ENCODE measurements around the gene ATP6V0B. TPM values are rescaled to one million over a fixed set of nuclear protein-coding genes. Genes with fewer than 3 reads are reported as not detected.

Gene ATP6V0B
- total and polyA plus RNA-seq, 9 of the 15 experiments (the other 6 are each of a cell fraction or from before 2014, with no cell fraction given): 137 to 328 (median 220) TPM

- FAIRE-seq (no peak), DNase-seq (ENCODE audit: extremely low read depth in 1 of 4, low spot score in 3 of 4) (no peak), ATAC-seq (no peak)
- CTCF ChIA-PET (ENCODE audit: low intra/inter-chr PET ratio): interaction anchor here (0.8 to 1.7 kb wide), 3 partner anchors 11 to 415 kb away, joined by 4 to 7 read pairs (median 4); partner anchors contain the start of genes ARTN and PTPRF
- peaks cover 39% of the 10 kb centered on the region for H3K79me2 ChIP-seq (ENCODE audit: control insufficient read depth, insufficient read depth, low read length)
- intact Hi-C loops (cut with micrococcal nuclease): loop anchor here (1.0 to 5.0 kb wide), 3 partner anchors 24 to 92 kb away; partner anchors contain the start of gene ATP6V0B
- H4K20me1 ChIP-seq (replicated peaks; ENCODE audit: control insufficient read depth, insufficient read depth, low read length): no peaks in the 10 kb centered on the region
- no peaks in the 10 kb centered on the region for H3K9me1 ChIP-seq (ENCODE audit: control insufficient read depth, insufficient read depth, low read length)
- TSS peak; percentile 77 for BruUV-seq (replicated peaks)
- H3K4me3 ChIP-seq: peak overlapping the region; percentile 60
- no peaks in the 10 kb centered on the region for H3K9me3 ChIP-seq (replicated peaks; ENCODE audit: control insufficient read depth, insufficient read depth, low read depth, low read length)
- peaks cover 21% of the 10 kb centered on the region for H3K36me3 ChIP-seq (ENCODE audit: control insufficient read depth, insufficient read depth, low read length)
- H3K9ac ChIP-seq (ENCODE audit: insufficient read depth in 1 of 2, low read depth in 2 of 2, low read length in 2 of 2): peak overlapping the region; percentile 98
- WGBS (ENCODE audit: insufficient coverage, low coverage, missing lambda C conversion rate): 4% methylated on average over 3 of the region's 3 CpGs
- H3K27me3 ChIP-seq (ENCODE audit: control insufficient read depth in 2 of 2, insufficient read depth in 2 of 2, low read length in 2 of 2): no peaks in the 10 kb centered on the region
- peak overlapping the region; percentile 98 for H3K4me2 ChIP-seq (ENCODE audit: insufficient read depth, low read length)
- peak overlapping the region; percentile 100 for H2AFZ ChIP-seq (ENCODE audit: low read depth, low read length)
- H3K4me1 ChIP-seq (replicated peaks in 1 of 2; ENCODE audit: control insufficient read depth in 2 of 2, insufficient read depth in 2 of 2, low read length in 2 of 2): peaks cover 17 to 41% of the 10 kb centered on the region in 2 experiments
- in situ Hi-C loops (cut with MboI): no loop called here
- H3K27ac ChIP-seq (ENCODE audit: extremely low read depth, low read depth, low read length): peak overlapping the region; percentile 99
- POLR2A ChIA-PET: interaction anchor here (0.5 to 1.2 kb wide), 7 partner anchors 10 to 499 kb away, joined by 3 to 4 read pairs (median 3); partner anchors contain the start of gene DPH2
- TF ChIP-seq NCOA2 (IDR thresholded peaks at IDR 0.05; ENCODE audit: partially characterized antibody in 2 of 2) (no peak), MAFF (IDR thresholded peaks at IDR 0.05; ENCODE audit: low read length) (no peak), MTA3 (IDR thresholded peaks at IDR 0.05; ENCODE audit: borderline replicate concordance) (no peak), POLR2H (tag; IDR thresholded peaks at IDR 0.05; ENCODE audit: low read depth) (no peak), YY1 (IDR thresholded peaks at IDR 0.05; ENCODE audit: borderline replicate concordance in 1 of 3, control insufficient read depth in 1 of 3, extremely low read depth in 1 of 3, insufficient read depth in 3 of 3, insufficient read length in 1 of 3, insufficient replicate concordance in 2 of 3, low read depth in 1 of 3, low read length in 2 of 3) (no peak), HNRNPH1 (optimal IDR thresholded peaks at IDR 0.05; ENCODE audit: low read depth, low read length) (no peak), ZNF318 (IDR thresholded peaks at IDR 0.05; ENCODE audit: borderline replicate concordance in 1 of 2, low read depth in 1 of 2) (no peak), SMC3 (conservative IDR thresholded peaks at IDR 0.05; ENCODE audit: insufficient read depth, low read depth, low read length) (no peak), ZNF232 (CRISPR knock-in tag; IDR thresholded peaks at IDR 0.05) (peak; percentile 10; the same call in 1 of the 2 replicates), ZFP91 (CRISPR knock-in tag; IDR thresholded peaks at IDR 0.05) (no peak), NFE2 (IDR thresholded peaks at IDR 0.05; ENCODE audit: low read depth) (no peak)
Measured at GRCh38 chr1:43945674-43946235, 29.0 kb upstream of the ATP6V0B start.

Measured in K562 (cell line).